ENCODE results near the gene ANKRD49.

ANKRD49 gene

GRCh38 chr11:94511932-94512781, 18.4 kb downstream of the ANKRD49 start, which contains the start of gene C11orf97:
Gene C11orf97, plus strand, starts transcription at chr11:94512461. Its CDS starts 68 bp downstream, at chr11:94512529.
- DNase-seq = peak; percentile 54

- no peak for DNase-seq
These were observed 19.3 kb downstream of the ANKRD49 start for GRCh38 chr11:94513091-94513490.

GRCh38 chr11:94515398-94515797, 21.6 kb downstream of the ANKRD49 start:
- DNase-seq = no peak

- DNase-seq = no peak
These were observed 22.9 kb downstream of the ANKRD49 start for GRCh38 chr11:94516725-94517124.

- no peak for DNase-seq
These were observed 24.5 kb downstream of the ANKRD49 start for GRCh38 chr11:94518300-94518699.

GRCh38 chr11:94519478-94520084, 25.8 kb downstream of the ANKRD49 start:
- DNase-seq = peak; percentile 49

GRCh38 chr11:94521684-94522083, 27.9 kb downstream of the ANKRD49 start:
- DNase-seq = no peak

GRCh38 chr11:94524341-94524740, 30.6 kb downstream of the ANKRD49 start:
- no peak for DNase-seq

GRCh38 chr11:94525546-94526324, 32.0 kb downstream of the ANKRD49 start:
- peak; percentile 45 for DNase-seq

GRCh38 chr11:94526645-94527438, 33.1 kb downstream of the ANKRD49 start:
- DNase-seq = no peak

- DNase-seq = no peak
These were observed 34.8 kb downstream of the ANKRD49 start for GRCh38 chr11:94528551-94528950.

- no peak for DNase-seq
These were observed 38.4 kb downstream of the ANKRD49 start for GRCh38 chr11:94532211-94532610.

- DNase-seq = no peak
These were observed 39.4 kb downstream of the ANKRD49 start for GRCh38 chr11:94533206-94533605.

- DNase-seq = no peak
These were observed 40.2 kb downstream of the ANKRD49 start for GRCh38 chr11:94533696-94534630.

- DNase-seq = no peak
These were observed 42.6 kb downstream of the ANKRD49 start for GRCh38 chr11:94536386-94536785.

- DNase-seq = no peak
These were observed 43.3 kb downstream of the ANKRD49 start for GRCh38 chr11:94537031-94537600.

GRCh38 chr11:94539420-94539819, 45.6 kb downstream of the ANKRD49 start:
- no peak for DNase-seq

- DNase-seq = peak; percentile 78
These were observed 50.2 kb downstream of the ANKRD49 start, which contains the start of gene FUT4 for GRCh38 chr11:94543695-94544645. Gene FUT4, plus strand, starts transcription at chr11:94543921. Its CDS starts 213 bp downstream, at chr11:94544134.

- DNase-seq = no peak
These were observed 51.0 kb downstream of the ANKRD49 start for GRCh38 chr11:94544646-94545263.
